HL-60 (cell line): ENCODE results near the gene PNMA1. TPM values are rescaled to one million over a fixed set of nuclear protein-coding genes. Genes with fewer than 3 reads are reported as not detected.

Experiments used
- DNase-seq, 2 experiments: peaks; one replicate each; pipeline ENCODE4 v3.0.0-alpha.2; 2010 to 2020; ENCODE audit warnings: low read depth in 1 of 2, low spot score in 1 of 2
- H3K27ac ChIP-seq: fragments of 250-450 bp; sonication (Bioruptor Pico); replicated peaks from 2 replicates; pipeline ENCODE4 v1.5.1; 2020; ENCODE audit warnings: mild to moderate bottlenecking, moderate library complexity
- H3K27me3 ChIP-seq: fragments of 250-450 bp; sonication (Bioruptor Pico); 2 replicates; pipeline ENCODE4 v1.5.1; 2021; ENCODE audit warnings: mild to moderate bottlenecking, moderate library complexity; ENCODE audit not compliant: insufficient read depth, poor library complexity, severe bottlenecking
- H3K4me3 ChIP-seq: replicated peaks from 2 replicates; pipeline ENCODE4 v1.5.1; 2011; ENCODE audit warnings: mild to moderate bottlenecking, control low read depth, low read length; ENCODE audit not compliant: insufficient read depth
- CTCF ChIP-seq: IDR thresholded peaks from one replicate; pipeline ENCODE4 v1.5.1; 2011; ENCODE audit warnings: low read length, control low read depth, inconsistent platforms; ENCODE audit not compliant: insufficient read depth
- GABPA ChIP-seq: IDR thresholded peaks from 2 replicates; pipeline ENCODE4 v1.6.1; 2012; ENCODE audit warnings: low read depth
- POLR2AphosphoS5 ChIP-seq: IDR thresholded peaks from 2 replicates; pipeline ENCODE4 v1.6.1; 2012; ENCODE audit warnings: low read depth
- REST ChIP-seq: IDR thresholded peaks from 2 replicates; pipeline ENCODE4 v1.6.1; 2012; ENCODE audit warnings: low read depth; ENCODE audit not compliant: insufficient replicate concordance
- SPI1 ChIP-seq: IDR thresholded peaks from 2 replicates; pipeline ENCODE4 v1.6.1; 2012; ENCODE audit warnings: low read depth, mild to moderate bottlenecking, borderline replicate concordance
- microRNA-seq: library from miRNA; unstranded; fragments of <30 nt; microRNA quantifications from one replicate; pipeline ENCODE4, GENCODE V29; 2018

Gene PNMA1

GRCh38 chr14:73665130-73665529, 49.1 kb downstream of the PNMA1 start:
- TF ChIP-seq POLR2AphosphoS5 (no peak), CTCF (no peak)
- no peak overlapping the region for H3K27ac ChIP-seq

GRCh38 chr14:73663548-73664212, 50.5 kb downstream of the PNMA1 start:
- Histone ChIP-seq H3K27ac (no peak overlapping the region), H3K4me3 (no peak overlapping the region), H3K27me3 (no peaks in the 10 kb centered on the region)
- no peak for TF ChIP-seq SPI1
- DNase-seq, result no peak

More at GRCh38 chr14:73665130-73665529, 49.1 kb downstream of the PNMA1 start:
- DNase-seq, result no peak
- Histone ChIP-seq H3K27me3 (no peaks in the 10 kb centered on the region), H3K4me3 (no peak overlapping the region)

- TF ChIP-seq SPI1 (no peak), GABPA (no peak), POLR2AphosphoS5 (no peak), REST (no peak), CTCF (no peak)
- Histone ChIP-seq H3K27ac (no peak overlapping the region), H3K27me3 (no peaks in the 10 kb centered on the region), H3K4me3 (no peak overlapping the region)
- no peak for DNase-seq
Measured at GRCh38 chr14:73662487-73662943, 51.7 kb downstream of the PNMA1 start.

GRCh38 chr14:73661872-73662271, 52.3 kb downstream of the PNMA1 start:
- H3K27me3 ChIP-seq, result no peaks in the 10 kb centered on the region
- H3K4me3 ChIP-seq, result no peak overlapping the region
- TF ChIP-seq REST (no peak), GABPA (no peak), SPI1 (no peak), POLR2AphosphoS5 (no peak), CTCF (no peak)
- DNase-seq, result no peak
- H3K27ac ChIP-seq, result no peak overlapping the region

Small RNAs within 50 kb of the gene (microRNA-seq; reads per million reads assigned to microRNA genes)
- gene MIR4505, result not detected
